WTC11 (cell line): Measurements from ENCODE around the gene SENP1. TPM values are rescaled to one million over a fixed set of nuclear protein-coding genes. Genes with fewer than 3 reads are reported as not detected.

ENCODE experiments used
- ATAC-seq: fragments of 200-7000 bp; cut with Tn5 transposase; 2 replicates; pipeline ENCODE4 v1.10.0; 2021; ENCODE audit warnings: mild to moderate bottlenecking, moderate library complexity
- CTCF ChIA-PET: fragments of 300-600 bp; sonication (Branson Sonifier 250); formaldehyde crosslinking; loops from one replicate; lab custom pipeline; 2021; ENCODE audit warnings: antibody characterized with exemption; lab: Charles Lee
- POLR2A ChIA-PET: fragments of 350-600 bp; sonication (Branson Sonifier 250); formaldehyde crosslinking; loops from one replicate; lab custom pipeline; 2021; ENCODE audit warnings: antibody characterized with exemption; lab: Charles Lee
- DNase-seq: peaks from one replicate; pipeline ENCODE4 v3.0.0; 2021; ENCODE audit warnings: low spot score
- H3K27ac Mint-ChIP-seq: 2 replicates; pipeline ENCODE4 v1.8.0; 2021; ENCODE audit warnings: mixed read lengths
- H3K27me3 Mint-ChIP-seq: 2 replicates; pipeline ENCODE4 v1.8.0; 2021; ENCODE audit warnings: low read depth, mild to moderate bottlenecking, moderate library complexity, mixed read lengths
- H3K36me3 Mint-ChIP-seq: 2 replicates; pipeline ENCODE4 v1.8.0; 2021; ENCODE audit warnings: mixed read lengths
- H3K4me1 Mint-ChIP-seq: 2 replicates; pipeline ENCODE4 v1.8.0; 2022; ENCODE audit warnings: mixed read lengths
- H3K4me3 Mint-ChIP-seq: 2 replicates; pipeline ENCODE4 v1.8.0; 2021; ENCODE audit warnings: mild to moderate bottlenecking, moderate library complexity, mixed read lengths
- H3K9me3 Mint-ChIP-seq: 2 replicates; pipeline ENCODE4 v1.8.0; 2021; ENCODE audit warnings: mixed read lengths
- ATF1 ChIP-seq: sonication (generic); formaldehyde crosslinking; IDR thresholded peaks from 2 replicates; pipeline ENCODE4 v1.8.1; 2023; ENCODE audit warnings: mild to moderate bottlenecking, moderate library complexity, missing genetic modification reagents
- CREB1 ChIP-seq: sonication (generic); formaldehyde crosslinking; IDR thresholded peaks from 2 replicates; pipeline ENCODE4 v1.8.0; 2023; ENCODE audit warnings: mild to moderate bottlenecking, missing genetic modification reagents
- CREM ChIP-seq: sonication (generic); formaldehyde crosslinking; IDR thresholded peaks from 2 replicates; pipeline ENCODE4 v1.8.1; 2022; ENCODE audit warnings: mild to moderate bottlenecking, missing genetic modification reagents, moderate library complexity
- EMX1 ChIP-seq: fragments of 250-450 bp; sonication (Bioruptor Pico); IDR thresholded peaks from 2 replicates; pipeline ENCODE4 v1.8.0; 2021; ENCODE audit warnings: mild to moderate bottlenecking
- ESRRA ChIP-seq: sonication (generic); formaldehyde crosslinking; IDR thresholded peaks from 2 replicates; pipeline ENCODE4 v1.8.1; 2022; ENCODE audit warnings: mild to moderate bottlenecking, missing genetic modification reagents, borderline replicate concordance
- GTF2I ChIP-seq: fragments of 250-450 bp; sonication (Bioruptor Pico); conservative IDR thresholded peaks from 2 replicates; pipeline ENCODE4 v1.4.0; 2021; ENCODE audit warnings: mild to moderate bottlenecking
- IRF1 ChIP-seq: sonication (generic); formaldehyde crosslinking; IDR thresholded peaks from 2 replicates; pipeline ENCODE4 v1.8.0; 2023; ENCODE audit warnings: missing genetic modification reagents
- JUN ChIP-seq: sonication (generic); formaldehyde crosslinking; IDR thresholded peaks from 2 replicates; pipeline ENCODE4 v1.8.0; 2023; ENCODE audit warnings: mild to moderate bottlenecking, missing genetic modification reagents
- NFYB ChIP-seq: sonication (generic); formaldehyde crosslinking; conservative IDR thresholded peaks from 2 replicates; pipeline ENCODE4 v1.8.0; 2022; ENCODE audit warnings: low read depth, missing genetic modification reagents
- NR1H2 ChIP-seq: sonication (generic); formaldehyde crosslinking; IDR thresholded peaks from 2 replicates; pipeline ENCODE4 v1.9.0; 2021; ENCODE audit warnings: mild to moderate bottlenecking, moderate library complexity, missing genetic modification reagents
- OVOL2 ChIP-seq: fragments of 250-450 bp; sonication (Bioruptor Pico); IDR thresholded peaks from 2 replicates; pipeline ENCODE4 v1.9.0; 2021; ENCODE audit warnings: mild to moderate bottlenecking, borderline replicate concordance
- PREB ChIP-seq: sonication (generic); formaldehyde crosslinking; IDR thresholded peaks from 2 replicates; pipeline ENCODE4 v1.8.1; 2022; ENCODE audit warnings: mild to moderate bottlenecking, missing genetic modification reagents, moderate library complexity, borderline replicate concordance
- TEAD4 ChIP-seq: sonication (generic); formaldehyde crosslinking; IDR thresholded peaks from 2 replicates; pipeline ENCODE4 v1.8.0; 2022; ENCODE audit warnings: mild to moderate bottlenecking, missing genetic modification reagents
- ZNF263 ChIP-seq: sonication (generic); formaldehyde crosslinking; IDR thresholded peaks from 2 replicates; pipeline ENCODE4 v1.8.1; 2022; ENCODE audit warnings: low read depth, mild to moderate bottlenecking, moderate library complexity, missing genetic modification reagents
- ZNF416 ChIP-seq: fragments of 250-450 bp; sonication (Bioruptor Pico); IDR thresholded peaks from 2 replicates; pipeline ENCODE4 v1.9.0; 2021; ENCODE audit warnings: mild to moderate bottlenecking, inconsistent platforms
- ZNF671 ChIP-seq: fragments of 250-450 bp; sonication (Bioruptor Pico); IDR thresholded peaks from 2 replicates; pipeline ENCODE4 v1.8.0; 2021; ENCODE audit warnings: mild to moderate bottlenecking
- total RNA-seq: library from RNA; stranded (reverse); gene quantifications from 3 replicates; pipeline ENCODE4 v1.2.3, GENCODE V29; 2021
- TF ChIP-seq, protein P1 (sequence below): sonication (generic); formaldehyde crosslinking; IDR thresholded peaks from 2 replicates; pipeline ENCODE4 v1.8.0; 2023; ENCODE audit warnings: missing genetic modification reagents, mild to moderate bottlenecking, borderline replicate concordance
- TF ChIP-seq, protein P2 (sequence below): sonication (generic); formaldehyde crosslinking; conservative IDR thresholded peaks from 2 replicates; pipeline ENCODE4 v1.8.1; 2023; ENCODE audit warnings: mild to moderate bottlenecking, low read depth, missing genetic modification reagents, moderate library complexity
- TF ChIP-seq, protein P3 (sequence below): fragments of 250-450 bp; sonication (Bioruptor Pico); IDR thresholded peaks from 2 replicates; pipeline ENCODE4 v2.1.2; 2022; ENCODE audit warnings: mild to moderate bottlenecking, moderate library complexity

Gene SENP1
- total RNA-seq, 1 experiment from 2014 or later, result 20.4 TPM

GRCh38 chr12:48051681-48052080, 54.2 kb downstream of the SENP1 start:
- CTCF ChIA-PET, result interaction anchor here (1.6 to 3.0 kb wide), 2 partner anchors 21 to 102 kb away, joined by 6 to 8 read pairs; no protein-coding TSS in a partner anchor
- Mint-ChIP-seq H3K27ac (no peak overlapping the region), H3K36me3 (peaks cover 18% of the 10 kb centered on the region), H3K4me1 (no peaks in the 10 kb centered on the region), H3K9me3 (no peaks in the 10 kb centered on the region), H3K27me3 (no peaks in the 10 kb centered on the region), H3K4me3 (no peak overlapping the region)
- DNase-seq (no peak), ATAC-seq (no peak)
- POLR2A ChIA-PET, result no interaction called here
- no peak for TF ChIP-seq ZNF263 (CRISPR knock-in tag)
- no peak for TF ChIP-seq TEAD4 (CRISPR knock-in tag)
- no peak for TF ChIP-seq ZNF671 (CRISPR knock-in tag)
- TF ChIP-seq IRF1 (CRISPR knock-in tag), result no peak
- no peak for TF ChIP-seq JUN
- TF ChIP-seq NFYB, result no peak
- TF ChIP-seq NR1H2 (CRISPR knock-in tag), result no peak
- TF ChIP-seq, protein P1, sequence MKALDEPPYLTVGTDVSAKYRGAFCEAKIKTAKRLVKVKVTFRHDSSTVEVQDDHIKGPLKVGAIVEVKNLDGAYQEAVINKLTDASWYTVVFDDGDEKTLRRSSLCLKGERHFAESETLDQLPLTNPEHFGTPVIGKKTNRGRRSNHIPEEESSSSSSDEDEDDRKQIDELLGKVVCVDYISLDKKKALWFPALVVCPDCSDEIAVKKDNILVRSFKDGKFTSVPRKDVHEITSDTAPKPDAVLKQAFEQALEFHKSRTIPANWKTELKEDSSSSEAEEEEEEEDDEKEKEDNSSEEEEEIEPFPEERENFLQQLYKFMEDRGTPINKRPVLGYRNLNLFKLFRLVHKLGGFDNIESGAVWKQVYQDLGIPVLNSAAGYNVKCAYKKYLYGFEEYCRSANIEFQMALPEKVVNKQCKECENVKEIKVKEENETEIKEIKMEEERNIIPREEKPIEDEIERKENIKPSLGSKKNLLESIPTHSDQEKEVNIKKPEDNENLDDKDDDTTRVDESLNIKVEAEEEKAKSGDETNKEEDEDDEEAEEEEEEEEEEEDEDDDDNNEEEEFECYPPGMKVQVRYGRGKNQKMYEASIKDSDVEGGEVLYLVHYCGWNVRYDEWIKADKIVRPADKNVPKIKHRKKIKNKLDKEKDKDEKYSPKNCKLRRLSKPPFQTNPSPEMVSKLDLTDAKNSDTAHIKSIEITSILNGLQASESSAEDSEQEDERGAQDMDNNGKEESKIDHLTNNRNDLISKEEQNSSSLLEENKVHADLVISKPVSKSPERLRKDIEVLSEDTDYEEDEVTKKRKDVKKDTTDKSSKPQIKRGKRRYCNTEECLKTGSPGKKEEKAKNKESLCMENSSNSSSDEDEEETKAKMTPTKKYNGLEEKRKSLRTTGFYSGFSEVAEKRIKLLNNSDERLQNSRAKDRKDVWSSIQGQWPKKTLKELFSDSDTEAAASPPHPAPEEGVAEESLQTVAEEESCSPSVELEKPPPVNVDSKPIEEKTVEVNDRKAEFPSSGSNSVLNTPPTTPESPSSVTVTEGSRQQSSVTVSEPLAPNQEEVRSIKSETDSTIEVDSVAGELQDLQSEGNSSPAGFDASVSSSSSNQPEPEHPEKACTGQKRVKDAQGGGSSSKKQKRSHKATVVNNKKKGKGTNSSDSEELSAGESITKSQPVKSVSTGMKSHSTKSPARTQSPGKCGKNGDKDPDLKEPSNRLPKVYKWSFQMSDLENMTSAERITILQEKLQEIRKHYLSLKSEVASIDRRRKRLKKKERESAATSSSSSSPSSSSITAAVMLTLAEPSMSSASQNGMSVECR (CRISPR knock-in tag), result no peak
- TF ChIP-seq PREB (CRISPR knock-in tag), result no peak
- TF ChIP-seq, protein P2, sequence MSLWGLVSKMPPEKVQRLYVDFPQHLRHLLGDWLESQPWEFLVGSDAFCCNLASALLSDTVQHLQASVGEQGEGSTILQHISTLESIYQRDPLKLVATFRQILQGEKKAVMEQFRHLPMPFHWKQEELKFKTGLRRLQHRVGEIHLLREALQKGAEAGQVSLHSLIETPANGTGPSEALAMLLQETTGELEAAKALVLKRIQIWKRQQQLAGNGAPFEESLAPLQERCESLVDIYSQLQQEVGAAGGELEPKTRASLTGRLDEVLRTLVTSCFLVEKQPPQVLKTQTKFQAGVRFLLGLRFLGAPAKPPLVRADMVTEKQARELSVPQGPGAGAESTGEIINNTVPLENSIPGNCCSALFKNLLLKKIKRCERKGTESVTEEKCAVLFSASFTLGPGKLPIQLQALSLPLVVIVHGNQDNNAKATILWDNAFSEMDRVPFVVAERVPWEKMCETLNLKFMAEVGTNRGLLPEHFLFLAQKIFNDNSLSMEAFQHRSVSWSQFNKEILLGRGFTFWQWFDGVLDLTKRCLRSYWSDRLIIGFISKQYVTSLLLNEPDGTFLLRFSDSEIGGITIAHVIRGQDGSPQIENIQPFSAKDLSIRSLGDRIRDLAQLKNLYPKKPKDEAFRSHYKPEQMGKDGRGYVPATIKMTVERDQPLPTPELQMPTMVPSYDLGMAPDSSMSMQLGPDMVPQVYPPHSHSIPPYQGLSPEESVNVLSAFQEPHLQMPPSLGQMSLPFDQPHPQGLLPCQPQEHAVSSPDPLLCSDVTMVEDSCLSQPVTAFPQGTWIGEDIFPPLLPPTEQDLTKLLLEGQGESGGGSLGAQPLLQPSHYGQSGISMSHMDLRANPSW (CRISPR knock-in tag), result no peak
- no peak for TF ChIP-seq EMX1 (CRISPR knock-in tag)
- no peak for TF ChIP-seq ZNF416 (CRISPR knock-in tag)

DNA sequence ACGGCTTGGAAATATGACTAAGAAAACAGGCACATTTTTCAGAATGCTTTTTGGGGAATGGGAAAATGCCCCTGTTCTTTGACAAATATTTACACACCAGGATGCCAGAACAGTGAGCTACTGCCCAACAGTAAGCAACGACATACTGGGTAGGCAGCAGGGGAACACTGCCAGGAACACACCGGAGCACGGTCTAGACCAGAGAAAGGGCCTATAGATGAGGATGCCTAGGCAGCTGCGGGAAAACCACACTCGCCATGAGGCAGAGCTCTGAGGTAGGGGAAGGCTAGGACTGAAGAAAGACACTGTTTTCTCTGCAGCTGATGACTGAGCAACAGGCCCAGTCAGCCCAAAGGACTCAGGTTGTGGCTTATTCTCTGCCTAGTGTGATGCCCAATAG, 55.7 kb downstream of the SENP1 start:
- no peak overlapping the region for H3K27ac Mint-ChIP-seq

More for the DNA sequence above, 55.7 kb downstream of the SENP1 start:
- no peak overlapping the region for H3K4me3 Mint-ChIP-seq
- TF ChIP-seq OVOL2 (CRISPR knock-in tag) (no peak), CREB1 (no peak), ATF1 (CRISPR knock-in tag) (no peak), ESRRA (CRISPR knock-in tag) (no peak), PREB (CRISPR knock-in tag) (no peak), CREM (CRISPR knock-in tag) (no peak), GTF2I (no peak)
- TF ChIP-seq, protein P3, sequence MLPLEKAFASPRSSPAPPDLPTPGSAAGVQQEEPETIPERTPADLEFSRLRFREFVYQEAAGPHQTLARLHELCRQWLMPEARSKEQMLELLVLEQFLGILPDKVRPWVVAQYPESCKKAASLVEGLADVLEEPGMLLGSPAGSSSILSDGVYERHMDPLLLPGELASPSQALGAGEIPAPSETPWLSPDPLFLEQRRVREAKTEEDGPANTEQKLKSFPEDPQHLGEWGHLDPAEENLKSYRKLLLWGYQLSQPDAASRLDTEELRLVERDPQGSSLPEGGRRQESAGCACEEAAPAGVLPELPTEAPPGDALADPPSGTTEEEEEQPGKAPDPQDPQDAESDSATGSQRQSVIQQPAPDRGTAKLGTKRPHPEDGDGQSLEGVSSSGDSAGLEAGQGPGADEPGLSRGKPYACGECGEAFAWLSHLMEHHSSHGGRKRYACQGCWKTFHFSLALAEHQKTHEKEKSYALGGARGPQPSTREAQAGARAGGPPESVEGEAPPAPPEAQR (CRISPR knock-in tag), result no peak
- TF ChIP-seq, protein P2 (CRISPR knock-in tag), result no peak
- H3K4me1 Mint-ChIP-seq, result no peaks in the 10 kb centered on the region
- peaks cover 26% of the 10 kb centered on the region for H3K36me3 Mint-ChIP-seq
- ChIA-PET CTCF (interaction anchor here (1.0 to 3.0 kb wide), 4 partner anchors 87 to 145 kb away, joined by 3 to 8 read pairs (median 4); partner anchors contain the start of genes TMEM106C and VDR), POLR2A (no interaction called here)
- H3K9me3 Mint-ChIP-seq, result no peaks in the 10 kb centered on the region
- no peaks in the 10 kb centered on the region for H3K27me3 Mint-ChIP-seq
- no peak for ATAC-seq
- no peak for DNase-seq
